Lower leg skin (tissue), 3 donors: Measurements from ENCODE around the gene TMEM225B.

Experiments used
- POLR2A ChIP-seq, 2 donors: fragments of 450-650 bp; IDR thresholded peaks; one replicate each; pipeline ENCODE4 v1.6.1; 2016 to 2017; ENCODE audit warnings: antibody characterized with exemption in 2 of 2, mild to moderate bottlenecking in 1 of 2, moderate library complexity in 1 of 2
- TF ChIP-seq, protein P1 (sequence below), 3 donors: fragments of 450-650 bp; IDR thresholded peaks; one replicate each; pipeline ENCODE4 v1.5.1; 2016; ENCODE audit warnings: antibody characterized with exemption in 3 of 3, mild to moderate bottlenecking in 3 of 3, moderate library complexity in 2 of 3

DNA sequence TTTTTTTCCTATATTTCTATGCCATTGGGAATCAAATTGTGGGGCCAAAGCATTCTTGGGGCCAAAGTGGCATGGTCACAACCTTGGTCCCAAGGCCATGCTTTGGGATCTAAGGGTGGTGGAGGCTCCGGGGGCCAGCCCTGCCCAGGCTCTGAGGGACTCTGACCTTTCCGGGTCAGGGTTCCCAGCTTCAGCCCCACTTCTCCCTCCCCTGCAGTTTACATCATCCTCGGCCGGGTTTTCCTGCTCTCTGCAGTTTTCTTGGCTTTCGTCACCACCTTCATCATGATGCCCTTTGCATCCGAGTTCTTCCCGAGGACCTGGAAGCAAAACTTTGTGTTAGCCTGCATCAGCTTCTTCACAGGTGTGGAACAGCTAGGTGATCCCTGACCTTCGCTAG lies 8.5 kb downstream of the TMEM225B start:
- TF ChIP-seq, protein P1, sequence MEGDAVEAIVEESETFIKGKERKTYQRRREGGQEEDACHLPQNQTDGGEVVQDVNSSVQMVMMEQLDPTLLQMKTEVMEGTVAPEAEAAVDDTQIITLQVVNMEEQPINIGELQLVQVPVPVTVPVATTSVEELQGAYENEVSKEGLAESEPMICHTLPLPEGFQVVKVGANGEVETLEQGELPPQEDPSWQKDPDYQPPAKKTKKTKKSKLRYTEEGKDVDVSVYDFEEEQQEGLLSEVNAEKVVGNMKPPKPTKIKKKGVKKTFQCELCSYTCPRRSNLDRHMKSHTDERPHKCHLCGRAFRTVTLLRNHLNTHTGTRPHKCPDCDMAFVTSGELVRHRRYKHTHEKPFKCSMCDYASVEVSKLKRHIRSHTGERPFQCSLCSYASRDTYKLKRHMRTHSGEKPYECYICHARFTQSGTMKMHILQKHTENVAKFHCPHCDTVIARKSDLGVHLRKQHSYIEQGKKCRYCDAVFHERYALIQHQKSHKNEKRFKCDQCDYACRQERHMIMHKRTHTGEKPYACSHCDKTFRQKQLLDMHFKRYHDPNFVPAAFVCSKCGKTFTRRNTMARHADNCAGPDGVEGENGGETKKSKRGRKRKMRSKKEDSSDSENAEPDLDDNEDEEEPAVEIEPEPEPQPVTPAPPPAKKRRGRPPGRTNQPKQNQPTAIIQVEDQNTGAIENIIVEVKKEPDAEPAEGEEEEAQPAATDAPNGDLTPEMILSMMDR (IDR thresholded peaks at IDR 0.05), result no peak
- no peak for TF ChIP-seq POLR2A (IDR thresholded peaks at IDR 0.05)
